CD4-positive, alpha-beta T cell treated with Interleukin-17A for 1 hour (primary cell): ENCODE measurements around the gene RPLP2.
A peak's percentile ranks its signal among the peaks of the same experiment; 100 is the strongest.

ENCODE experiments used
- DNase-seq: peaks from one replicate; pipeline ENCODE4 v3.0.0-alpha.2; 2020

Gene RPLP2

DNA sequence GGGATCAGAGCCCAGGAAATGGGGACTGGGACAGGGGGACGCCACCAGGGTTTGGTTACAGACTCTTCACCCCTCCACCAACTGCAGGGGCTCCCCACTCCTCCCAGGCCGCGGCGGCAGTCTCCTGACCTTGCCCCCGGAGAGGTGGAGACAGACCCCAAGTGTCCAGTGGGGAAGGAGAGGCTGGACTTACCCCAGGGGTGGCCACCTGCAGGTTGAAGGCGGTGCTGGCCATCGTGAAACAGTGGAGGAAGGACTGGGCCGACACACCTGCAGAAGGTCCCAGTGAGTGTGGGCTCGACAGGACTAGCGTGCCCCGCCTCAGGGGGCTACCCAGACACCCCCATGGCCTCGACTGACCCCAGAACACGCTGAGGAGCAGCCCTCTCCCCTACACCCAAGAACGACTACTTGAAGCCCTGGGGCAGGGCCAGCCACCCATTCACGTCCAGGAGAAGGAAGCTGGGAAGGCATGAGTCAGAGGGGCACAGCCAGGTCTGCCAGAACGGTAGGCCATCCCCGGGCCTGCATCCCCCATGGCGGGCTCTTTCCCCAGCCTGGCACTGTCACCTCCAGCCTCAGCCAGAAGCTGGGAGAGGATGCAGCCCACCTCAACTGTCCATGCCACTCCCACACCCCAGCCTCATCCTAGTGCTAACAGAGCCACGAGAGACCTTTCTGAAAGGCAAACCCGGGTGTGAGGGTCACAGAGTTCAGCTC lies 34.7 kb upstream of the RPLP2 start:
- no peak for DNase-seq

DNA sequence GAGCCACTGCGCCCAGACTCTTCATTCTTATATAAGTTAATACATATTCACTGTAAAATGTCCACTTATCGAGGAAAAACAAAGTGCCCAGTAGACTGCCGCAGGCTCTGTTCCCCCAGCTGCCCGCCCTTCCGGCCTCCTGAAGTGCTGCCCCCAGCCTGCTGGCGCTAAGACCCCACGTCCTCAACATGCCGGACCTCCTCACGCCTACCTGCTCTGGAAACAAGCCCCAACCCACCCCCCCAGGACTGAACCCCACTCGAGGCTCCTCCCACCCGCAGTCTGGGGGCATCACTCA lies 33.6 kb upstream of the RPLP2 start:
- DNase-seq, result no peak

DNA sequence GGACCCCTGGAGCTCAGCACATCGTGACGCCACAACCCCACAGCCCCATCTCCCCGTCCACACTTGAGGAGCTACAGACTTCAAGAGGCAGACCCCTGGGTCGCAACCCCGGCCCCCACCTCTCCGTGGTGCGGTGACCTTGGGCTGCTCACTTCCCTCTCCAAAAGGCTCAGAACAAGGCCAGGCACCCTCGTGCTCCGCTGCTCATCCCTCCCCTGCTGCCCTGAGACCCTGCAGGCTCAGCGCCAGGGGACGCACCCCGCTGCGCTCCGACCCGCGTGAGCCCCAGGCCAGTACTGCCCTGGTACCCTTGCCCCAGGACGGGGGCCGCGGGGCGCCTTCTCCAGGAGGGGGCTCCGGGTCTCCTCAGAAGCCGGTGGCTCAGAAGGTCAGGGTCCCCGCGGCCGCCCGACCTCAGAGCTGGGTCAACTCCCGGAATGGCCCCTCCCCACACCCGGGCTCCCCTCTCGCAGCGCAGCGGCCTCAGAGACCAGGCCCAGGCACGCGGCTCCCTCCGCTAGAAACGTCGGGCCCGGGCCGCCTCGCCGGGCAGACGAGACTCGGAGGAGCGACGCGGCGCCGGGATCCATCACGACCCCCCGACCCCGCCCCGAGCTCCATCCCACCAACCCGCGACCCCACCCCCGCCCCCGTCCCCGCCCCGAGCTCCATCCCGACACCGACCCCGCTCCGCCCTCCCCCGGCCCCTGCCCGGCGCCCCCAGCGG lies 33.0 kb upstream of the RPLP2 start:
- DNase-seq, result no peak

DNA sequence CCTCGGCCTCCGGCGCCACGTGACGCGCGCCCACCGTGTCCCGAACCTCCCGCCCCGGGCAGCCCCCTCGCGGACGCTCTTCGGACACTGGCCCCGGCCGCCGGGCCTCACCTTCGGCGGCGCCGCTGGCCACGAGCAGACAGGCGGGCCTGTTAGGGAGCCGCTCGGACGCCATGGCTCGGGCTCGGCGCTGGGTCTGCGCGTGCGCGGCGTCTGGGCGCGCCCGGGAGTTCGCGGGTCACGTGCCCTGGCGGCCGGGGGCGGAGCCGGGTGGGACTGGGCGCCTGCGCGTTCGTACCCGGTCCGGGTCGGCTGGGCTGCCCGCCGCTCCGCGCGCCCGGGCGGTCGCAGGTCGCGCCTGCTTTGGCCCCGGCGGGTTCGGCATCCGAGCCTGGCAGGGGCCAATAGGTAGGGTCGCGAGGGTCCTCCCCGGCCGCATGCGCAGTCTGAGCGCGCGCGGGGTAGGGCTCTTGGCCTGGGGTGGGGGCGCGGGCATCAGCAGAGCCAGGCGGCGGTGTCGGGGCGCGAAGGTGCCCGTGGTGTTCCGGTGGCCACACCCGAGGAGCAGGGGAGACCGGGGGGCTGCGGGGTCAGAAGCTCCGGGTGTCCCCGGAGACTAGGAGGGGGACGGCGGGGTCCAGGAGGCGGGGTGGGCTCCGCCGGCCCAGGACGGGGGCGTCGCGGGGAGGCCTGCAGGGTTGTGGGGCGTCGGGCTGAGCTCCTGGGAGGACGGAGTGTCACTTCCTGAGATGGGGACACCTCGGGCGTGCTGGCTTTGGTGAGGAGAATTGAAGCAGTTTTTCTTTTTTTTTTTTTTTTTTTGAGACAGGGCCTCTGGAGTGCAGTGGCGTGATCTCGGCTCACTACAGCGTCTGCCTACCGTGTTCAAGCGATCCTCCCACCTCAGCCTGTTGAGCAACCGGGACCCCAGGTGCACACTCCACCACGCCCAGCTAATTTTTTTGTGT lies 32.2 kb upstream of the RPLP2 start, which contains the start of gene GATD1:
Gene GATD1 (minus strand): TSS at position 200 of the 968 bp plus-strand sequence. CDS start 25 bp downstream, at position 175.
- DNase-seq, result peak; percentile 92

DNA sequence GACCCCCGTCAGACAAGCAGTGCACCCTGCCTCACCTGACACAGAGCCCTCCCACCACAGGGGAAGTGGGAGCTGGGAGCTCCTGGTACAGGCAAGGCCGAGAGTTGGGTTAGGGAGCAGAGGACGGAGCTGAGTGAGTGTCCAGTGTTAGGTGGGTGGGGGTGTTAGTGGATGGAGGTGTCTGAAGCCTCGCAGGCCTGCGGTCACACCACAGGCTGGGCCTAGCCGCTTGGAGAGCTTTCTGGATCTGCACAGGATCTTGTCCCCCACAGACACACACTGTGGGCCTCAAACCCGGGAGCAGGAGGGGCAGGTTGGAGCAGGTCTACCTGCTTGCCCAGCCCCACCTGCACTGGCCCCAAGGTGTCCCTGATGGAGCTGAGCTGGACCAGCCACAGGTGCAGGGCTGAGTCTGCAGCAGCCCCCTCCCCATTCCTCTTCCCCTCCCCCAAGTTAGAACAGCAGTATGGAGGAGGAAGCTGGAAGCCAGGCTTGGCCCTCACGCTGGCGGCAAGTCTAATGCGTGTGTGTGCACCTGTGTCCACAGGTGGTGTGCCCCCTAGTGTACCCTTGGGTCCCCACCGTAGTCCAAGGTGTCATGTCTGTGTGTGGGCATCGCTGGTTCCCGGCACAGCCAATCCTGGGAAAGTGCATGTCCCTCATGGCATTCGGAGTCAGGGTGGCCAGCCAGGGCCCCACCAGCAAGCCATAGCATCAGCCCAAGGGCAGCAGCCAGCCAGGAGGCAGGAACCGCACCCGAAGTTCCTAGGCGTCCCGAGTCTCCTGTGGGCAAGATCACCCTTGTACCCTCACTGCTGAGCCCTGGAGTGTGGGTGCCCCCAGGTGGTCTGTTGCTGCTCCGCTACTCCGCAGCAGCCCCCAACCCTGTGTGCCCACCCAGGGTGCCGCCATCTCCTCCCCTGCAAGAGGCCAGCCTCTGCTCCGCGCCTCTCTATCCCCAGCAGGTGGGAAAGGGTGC lies 30.5 kb upstream of the RPLP2 start:
- DNase-seq, result no peak

DNA sequence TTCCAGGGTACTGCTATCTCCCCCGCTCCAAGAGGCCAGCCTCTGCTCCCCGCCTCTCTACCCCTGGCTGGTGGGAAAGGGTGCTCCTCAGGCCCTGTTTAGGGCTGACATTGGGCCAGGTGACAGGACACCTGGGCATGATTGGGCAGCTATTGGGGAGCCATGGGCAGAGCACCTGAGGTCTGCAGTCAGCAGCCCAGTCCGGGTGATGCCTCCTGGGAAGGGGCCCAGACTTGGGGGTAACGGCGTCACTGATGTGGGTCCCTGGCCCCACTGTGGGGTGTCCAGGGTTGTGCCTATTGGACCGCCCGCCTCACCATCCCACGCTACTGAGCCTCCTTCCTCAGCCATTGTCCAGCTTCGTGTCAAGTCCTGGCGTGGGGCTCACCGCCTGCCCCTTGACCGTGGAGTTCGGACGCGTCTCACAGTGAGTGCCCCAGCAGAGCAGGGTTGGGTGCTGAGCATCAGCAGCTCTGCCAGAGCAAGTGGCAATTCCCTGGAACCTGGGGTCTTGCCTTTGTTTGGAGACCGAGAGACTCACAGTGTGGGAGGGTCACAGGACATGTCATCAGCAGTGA lies 29.7 kb upstream of the RPLP2 start:
- DNase-seq, result no peak

DNA sequence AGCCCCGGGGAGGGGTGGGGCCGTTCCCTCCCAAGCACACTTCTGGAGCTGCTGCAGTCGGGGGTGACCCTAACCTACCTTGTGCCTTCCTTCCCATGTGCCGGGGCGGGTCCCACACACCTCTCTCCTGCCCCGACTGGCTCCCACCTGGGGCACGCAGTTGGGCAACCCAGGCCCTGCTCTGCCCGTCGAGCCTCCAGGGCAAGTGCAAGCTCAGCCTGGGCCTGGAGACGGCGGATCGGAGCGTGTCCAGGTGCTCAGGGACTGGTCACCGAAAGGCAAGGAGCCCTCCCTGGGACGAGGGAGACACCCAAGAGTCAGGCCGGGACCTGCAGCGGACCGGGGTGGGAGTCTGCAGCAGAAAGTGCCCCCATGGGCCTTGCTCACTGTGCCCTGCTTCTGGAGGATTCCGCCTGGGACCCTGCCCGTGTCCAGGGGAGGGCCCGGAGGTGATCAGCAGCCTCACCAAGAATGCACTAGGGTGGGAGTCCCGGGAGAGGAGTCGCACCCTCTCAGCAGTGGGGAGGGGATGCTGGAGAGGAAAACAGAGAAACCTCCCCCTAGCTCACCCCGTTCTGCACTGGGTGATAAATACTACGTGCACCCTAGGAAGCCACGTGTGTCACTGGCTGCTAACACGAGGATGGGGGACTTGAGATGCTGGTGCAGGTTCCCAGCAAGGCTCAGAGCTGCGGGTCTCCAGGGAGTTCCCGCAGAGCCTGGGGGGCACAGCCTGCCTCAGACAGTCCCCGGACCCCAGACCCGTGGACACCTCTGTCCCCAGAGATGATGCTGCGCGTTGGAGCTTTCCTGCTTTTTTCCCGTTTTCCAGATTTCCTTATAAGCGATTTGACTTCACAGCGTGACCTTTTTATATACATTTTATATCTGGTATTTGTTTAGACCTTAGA lies 27.2 kb upstream of the RPLP2 start:
- no peak for DNase-seq

DNA sequence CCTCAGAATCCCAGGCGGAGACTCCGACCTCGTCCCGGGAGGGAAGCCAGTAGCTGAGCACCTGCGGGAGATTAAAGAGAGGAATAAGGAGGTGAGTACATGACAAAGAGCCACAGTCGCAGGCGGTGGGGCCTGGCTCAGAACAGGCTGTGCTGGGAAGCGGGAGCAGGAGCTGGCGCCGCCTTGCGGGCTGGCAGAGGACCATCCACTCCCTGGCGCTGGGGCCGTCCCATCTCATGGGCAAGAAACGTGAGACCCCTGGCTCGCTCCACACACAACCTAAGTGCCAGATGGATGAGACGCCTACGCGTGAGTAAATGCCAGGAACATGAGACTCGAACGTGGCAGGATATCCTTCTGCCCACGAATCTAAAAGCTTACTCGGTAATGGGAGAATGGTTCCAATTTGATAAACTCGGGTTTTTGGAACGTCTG lies 26.2 kb upstream of the RPLP2 start:
- DNase-seq, result peak; percentile 25

DNA sequence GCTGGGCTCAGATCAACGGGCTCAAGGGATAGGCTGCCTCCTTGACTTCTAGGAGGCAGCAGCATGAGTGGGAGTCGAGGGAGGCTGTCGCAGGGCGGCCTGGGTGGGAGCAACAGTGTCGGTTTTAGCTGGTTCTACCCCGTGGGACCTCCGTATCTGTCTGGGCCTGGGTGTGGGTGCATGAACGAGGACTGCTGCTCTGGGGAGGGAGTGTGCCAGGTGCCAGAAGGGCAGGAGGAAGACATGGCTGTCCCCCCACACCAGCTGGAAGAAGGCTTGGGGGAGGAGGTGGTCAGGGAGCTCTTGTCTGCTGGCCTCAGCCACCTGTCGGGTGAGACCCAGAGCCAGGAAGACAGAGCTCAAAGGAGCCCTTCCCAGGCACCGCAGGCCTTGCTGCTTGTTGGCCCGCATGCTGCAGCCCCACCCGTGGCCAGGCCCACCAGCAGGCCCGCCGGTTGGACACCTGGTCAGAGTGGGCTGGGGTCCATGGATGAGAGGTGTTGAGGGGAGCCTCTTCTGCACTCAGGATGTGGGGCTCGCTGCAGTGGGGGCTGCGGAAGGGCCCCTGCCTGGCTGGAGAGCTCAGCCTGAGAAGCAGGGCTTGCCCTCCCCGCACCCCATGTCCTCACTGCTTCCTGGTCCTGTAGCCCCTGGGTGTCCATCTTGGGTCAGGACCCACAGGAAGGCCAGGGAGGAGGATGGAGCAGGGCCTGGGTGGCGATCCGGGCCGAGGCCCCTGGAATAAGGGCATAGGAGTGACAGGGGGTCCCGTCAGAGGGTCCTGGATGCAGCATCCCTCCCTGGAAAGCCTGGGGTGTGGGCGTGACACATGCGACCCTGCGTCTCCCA lies 23.3 kb upstream of the RPLP2 start:
- DNase-seq, result no peak

DNA sequence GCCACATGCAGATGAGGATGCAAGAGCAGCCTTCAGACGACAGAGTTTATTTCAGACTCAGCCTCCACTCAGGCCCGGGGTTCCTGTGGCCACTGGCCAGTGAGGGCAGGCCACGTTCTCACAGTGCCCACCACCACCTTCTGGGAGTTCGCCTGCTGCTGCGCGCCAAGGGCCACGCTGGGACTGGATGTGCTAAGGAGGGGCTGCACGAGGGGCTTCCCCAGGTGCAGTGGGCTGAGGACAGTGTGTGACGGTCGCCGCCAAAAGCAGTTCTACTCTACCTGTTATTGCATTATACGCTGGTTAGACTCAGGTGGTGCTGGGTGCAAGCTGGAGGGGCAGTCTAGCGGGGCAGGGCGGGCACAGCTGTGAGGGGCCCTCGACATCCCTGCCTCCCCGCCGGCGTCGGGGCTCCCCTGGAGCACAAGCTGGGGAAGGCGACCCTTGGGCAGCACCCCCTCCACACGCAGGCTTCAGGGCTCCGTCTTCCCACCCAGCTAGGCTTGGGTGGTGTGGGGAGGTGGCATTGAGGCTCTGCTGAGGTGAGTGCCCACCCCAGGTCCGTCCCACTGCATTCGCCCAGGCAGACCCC lies 22.6 kb upstream of the RPLP2 start:
- DNase-seq, result no peak

DNA sequence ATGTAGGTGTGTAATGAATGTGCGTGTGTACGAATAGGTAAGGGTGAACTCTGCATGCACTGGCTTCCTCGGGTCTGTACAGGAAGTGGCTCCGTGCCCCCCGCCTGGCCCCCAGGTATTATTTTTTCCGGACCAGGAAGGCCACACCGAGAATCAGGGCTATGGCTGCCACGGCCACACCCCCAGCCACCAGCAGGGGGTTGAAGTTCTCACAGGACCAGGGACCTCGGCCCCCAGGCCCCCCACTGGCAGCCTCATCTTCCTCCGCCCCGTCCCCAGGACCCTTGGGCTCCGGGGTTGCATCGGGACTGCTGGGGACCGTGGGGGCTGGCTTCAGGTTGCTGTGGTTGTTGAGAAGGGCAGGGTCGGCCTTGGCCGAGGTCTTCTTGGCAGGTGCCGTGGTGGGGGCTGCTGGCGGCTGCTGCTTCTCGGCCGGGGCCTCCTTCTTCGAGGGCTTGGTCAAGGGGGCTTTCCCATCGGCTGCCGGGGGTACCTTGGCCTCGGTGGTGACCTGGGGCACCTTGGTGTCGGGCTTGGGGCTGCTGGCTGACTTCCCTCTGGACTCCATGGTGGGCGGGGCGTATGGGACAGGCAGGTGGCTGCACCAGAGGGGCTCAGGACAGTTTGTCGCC lies 21.6 kb upstream of the RPLP2 start:
- no peak for DNase-seq

DNA sequence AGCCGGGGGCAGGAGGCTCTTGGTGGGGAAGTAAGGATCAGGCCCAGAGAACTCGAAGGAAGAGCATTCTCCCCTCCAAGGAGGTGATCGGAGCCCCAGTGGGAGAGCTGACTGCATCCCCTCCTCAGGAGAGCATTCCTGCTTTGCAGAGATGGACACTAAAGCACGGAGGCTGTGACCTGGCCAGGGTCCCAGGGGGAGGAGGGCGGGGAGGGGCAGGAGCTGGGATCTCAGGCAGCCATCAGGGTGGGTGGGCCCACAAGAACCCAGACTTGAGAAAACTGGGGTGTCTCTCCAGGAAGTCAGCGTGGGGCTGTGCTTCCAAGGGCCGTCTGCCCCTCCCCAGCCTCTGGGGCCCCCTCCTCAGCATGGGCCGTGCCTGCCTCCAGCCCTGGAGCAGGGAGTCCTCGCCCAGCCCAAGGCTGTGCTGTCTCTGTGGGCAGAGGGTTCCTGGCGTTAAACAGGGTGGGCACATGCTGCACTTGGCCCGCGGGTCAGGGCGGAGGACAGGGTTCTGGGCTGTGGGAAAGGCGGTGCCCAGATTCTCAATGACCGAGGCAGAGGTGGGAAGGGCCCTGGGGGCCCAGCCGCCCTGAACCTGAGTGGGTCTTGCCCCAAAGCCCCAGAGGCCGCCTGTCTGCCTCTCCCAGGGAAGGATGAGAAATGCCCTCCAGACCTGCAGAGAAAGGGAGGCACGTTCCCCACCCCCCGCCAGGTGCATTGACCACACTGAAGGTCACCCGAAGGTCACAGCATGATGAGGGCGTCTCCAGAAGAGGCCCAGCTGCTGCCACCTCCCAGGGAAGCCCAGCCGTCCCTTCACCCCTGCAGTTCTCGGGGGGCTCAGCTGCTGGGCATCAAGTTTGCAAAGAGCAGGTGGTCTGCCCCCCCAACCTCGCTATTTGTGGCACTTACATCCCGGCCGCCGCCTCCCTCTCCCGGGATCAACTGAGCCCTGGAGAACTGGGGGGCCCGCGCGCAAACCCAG lies 20.5 kb upstream of the RPLP2 start:
- DNase-seq, result no peak

DNA sequence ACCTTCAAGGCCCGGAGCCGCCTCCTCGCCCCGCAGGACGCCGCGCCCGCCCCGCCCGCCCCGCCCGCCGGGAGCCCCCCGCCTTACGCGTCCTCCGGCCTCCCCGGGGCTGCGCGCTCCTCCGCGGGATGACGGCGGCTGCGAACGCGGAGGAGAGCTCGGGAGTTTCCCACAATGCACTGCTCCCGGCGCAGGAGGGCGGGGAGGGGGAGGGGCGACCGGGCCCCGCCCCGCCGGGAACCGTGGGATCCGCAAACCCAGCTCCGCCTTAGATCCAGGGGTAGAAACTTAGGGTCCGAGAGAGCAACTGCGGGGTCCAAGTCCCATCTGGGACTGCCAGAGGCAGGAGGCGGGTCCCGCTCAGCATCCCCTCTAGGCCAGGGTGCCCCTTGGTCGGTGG lies 19.8 kb upstream of the RPLP2 start, which contains the start of gene CEND1:
Gene CEND1 (minus strand): TSS at position 148 of the 400 bp plus-strand sequence. CDS start 1,514 bp downstream, outside the sequence.
- DNase-seq, result peak; percentile 53

DNA sequence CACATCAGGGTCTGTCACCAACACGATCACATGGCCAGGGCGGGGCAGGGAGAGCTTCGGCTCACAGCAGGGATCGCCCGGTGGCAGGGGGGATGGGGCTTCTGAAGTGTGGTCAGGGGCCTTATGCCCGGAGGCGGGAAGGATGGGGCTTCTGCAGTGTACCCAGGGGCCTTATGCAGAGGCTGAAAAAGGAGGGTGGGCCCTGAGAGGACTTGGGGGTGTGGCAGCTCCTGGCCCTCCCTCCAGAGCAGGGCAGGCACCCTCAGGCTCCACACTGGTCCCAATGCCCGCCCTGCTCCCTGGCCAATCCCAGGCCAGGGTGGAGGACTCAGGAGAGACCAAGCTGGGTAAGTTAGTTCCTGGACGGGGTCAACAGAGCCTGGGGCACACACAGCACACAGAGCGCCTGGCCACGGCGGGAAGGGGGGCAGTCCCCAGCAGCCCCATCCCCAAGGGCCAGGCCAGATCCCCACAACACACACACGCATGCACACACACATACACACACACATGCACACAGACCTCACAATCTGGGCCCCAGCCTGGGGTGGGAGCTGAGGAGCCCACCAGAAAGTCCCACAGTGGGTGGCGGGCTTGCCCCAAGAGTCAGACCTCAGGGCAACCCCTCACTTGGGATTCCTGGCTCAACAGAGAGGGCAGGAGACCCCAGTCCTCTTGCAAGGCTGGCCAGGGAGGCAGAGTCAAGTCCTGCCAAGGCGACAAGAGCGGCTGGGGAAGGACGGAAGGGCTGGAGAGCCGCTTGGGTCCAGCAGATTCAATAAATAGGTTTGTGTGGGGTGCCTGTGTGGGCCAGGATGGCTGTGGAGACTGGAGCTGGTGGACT lies 18.8 kb upstream of the RPLP2 start:
- DNase-seq, result no peak

DNA sequence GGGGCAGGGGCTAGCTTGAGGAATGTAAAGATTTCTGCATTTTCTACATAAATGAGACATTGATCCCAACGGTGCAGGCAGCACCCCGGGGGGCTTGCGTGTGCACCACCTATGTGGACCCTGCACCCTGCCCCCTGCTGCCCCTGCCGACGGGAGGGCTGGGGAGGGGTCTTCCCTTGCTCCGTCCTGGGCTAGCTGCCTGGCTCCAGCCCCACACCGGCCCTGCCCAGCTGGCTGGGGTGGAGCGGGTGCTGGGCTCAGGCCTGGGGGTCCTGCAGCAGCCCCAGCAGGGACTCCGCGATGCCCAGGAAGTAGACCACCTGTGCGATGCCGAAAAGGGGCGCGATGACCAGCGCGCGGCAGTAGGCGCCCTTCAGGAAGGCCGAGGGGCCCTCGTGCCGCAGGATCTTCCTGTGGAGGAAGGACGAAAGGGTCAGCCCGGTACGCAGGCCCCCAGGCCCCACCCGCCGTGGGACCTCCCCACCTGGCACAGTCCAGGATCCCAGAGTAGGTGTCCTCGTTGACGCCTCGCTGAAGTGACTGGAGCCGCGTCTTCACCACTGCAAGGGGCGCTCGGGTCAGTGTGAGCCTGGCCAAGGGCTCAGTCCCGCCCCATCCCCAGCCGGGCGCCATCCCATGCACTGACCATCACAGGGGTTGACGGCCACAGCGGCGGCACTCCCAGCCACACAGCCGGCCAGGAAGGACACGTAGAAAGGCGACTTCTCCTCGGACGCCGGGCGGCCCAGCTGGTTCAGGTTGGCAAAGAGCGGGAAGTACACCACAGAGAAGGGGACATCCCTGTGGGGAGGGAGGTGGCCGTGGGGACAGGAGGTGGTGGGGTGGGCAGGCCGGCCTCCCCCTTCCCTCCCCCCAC lies 17.9 kb upstream of the RPLP2 start:
- DNase-seq, result no peak

DNA sequence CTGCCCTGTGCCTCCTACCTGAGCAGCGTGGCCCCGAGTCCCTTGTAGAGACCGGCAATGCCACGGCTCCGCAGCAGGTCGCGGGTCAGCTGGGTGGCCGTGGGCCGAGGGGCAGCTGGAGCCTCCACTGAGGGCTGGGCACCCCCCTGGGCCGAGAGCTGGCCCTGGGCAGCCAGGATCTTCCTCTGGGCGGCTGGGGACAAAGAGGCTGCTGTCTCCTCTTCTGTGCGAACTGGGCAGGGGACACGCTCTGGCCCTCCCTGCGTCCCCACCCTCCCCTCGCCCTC lies 17.3 kb upstream of the RPLP2 start:
- DNase-seq, result no peak
